HEK293 (cell line): Measurements from ENCODE around the gene ATOH1.

ENCODE experiments used
- CTCF ChIA-PET: fragments of 350-600 bp; formaldehyde crosslinking; extraction: SDS; loops from one replicate; lab custom pipeline; 2021; ENCODE audit warnings: antibody characterized with exemption; lab: Yijun Ruan, JAX
- POLR2A ChIA-PET: fragments of 300-600 bp; formaldehyde crosslinking; extraction: SDS; loops from one replicate; lab custom pipeline; 2020; ENCODE audit warnings: antibody characterized with exemption, inconsistent platforms; lab: Yijun Ruan, JAX
- H3K27ac ChIP-seq: fragments of 200-500 bp; sonication (Bioruptor generic); 2 replicates; pipeline ENCODE4 v1.5.1; 2014; ENCODE audit warnings: low read depth, low read length, control low read depth, inconsistent platforms; ENCODE audit errors: extremely low read depth
- H3K36me3 ChIP-seq, 2 experiments: fragments of 200-500 bp in 1 of 2; sonication (Bioruptor generic) in 1 of 2; 1 replicate in 1 of 2; 2 replicates in 1 of 2; pipeline ENCODE4 v1.5.1; 2014 to 2017; ENCODE audit warnings: inconsistent platforms in 2 of 2, low read length in 2 of 2; ENCODE audit not compliant: control insufficient read depth in 2 of 2, insufficient read depth in 1 of 2
- H3K4me1 ChIP-seq: fragments of 200-500 bp; sonication (Bioruptor generic); 2 replicates; pipeline ENCODE4 v1.5.1; 2014; ENCODE audit warnings: mild to moderate bottlenecking, low read length, inconsistent platforms; ENCODE audit not compliant: control insufficient read depth, insufficient read depth
- H3K4me3 ChIP-seq: 2 replicates; pipeline ENCODE4 v1.5.1; 2011; ENCODE audit warnings: low read depth, mild to moderate bottlenecking, control low read depth, low read length, moderate library complexity
- H3K9me3 ChIP-seq: fragments of 200-500 bp; sonication (Bioruptor generic); 2 replicates; pipeline ENCODE4 v1.5.1; 2014; ENCODE audit warnings: low read depth, low read length, inconsistent platforms; ENCODE audit not compliant: control insufficient read depth, insufficient read depth
- KLF1 ChIP-seq: fragments of 450-650 bp; formaldehyde crosslinking; IDR thresholded peaks from 2 replicates; pipeline ENCODE4 v1.5.1; 2016; ENCODE audit warnings: missing biosample characterization, missing genetic modification characterization
- MEIS1 ChIP-seq: sonication (generic); formaldehyde crosslinking; IDR thresholded peaks from 2 replicates; pipeline ENCODE4 v1.8.1; 2022; ENCODE audit warnings: missing genetic modification reagents, mild to moderate bottlenecking, borderline replicate concordance
- PRDM10 ChIP-seq: fragments of 450-650 bp; formaldehyde crosslinking; IDR thresholded peaks from 2 replicates; pipeline ENCODE4 v1.5.1; 2016; ENCODE audit warnings: missing biosample characterization, missing genetic modification characterization
- SCRT2 ChIP-seq: fragments of 450-650 bp; formaldehyde crosslinking; IDR thresholded peaks from 2 replicates; pipeline ENCODE4 v1.5.1; 2016; ENCODE audit warnings: missing biosample characterization, missing genetic modification characterization
- SETDB1 ChIP-seq: IDR thresholded peaks from one replicate; pipeline ENCODE4 v1.6.1; 2017; ENCODE audit warnings: mild to moderate bottlenecking, low read length, moderate library complexity, mixed read lengths; ENCODE audit not compliant: insufficient read length
- TCF7L2 ChIP-seq: IDR thresholded peaks from 2 replicates; pipeline ENCODE4 v1.6.1; 2011; ENCODE audit warnings: low read depth, mild to moderate bottlenecking, inconsistent platforms, low read length, moderate library complexity, borderline replicate concordance
- ZBTB48 ChIP-seq: fragments of 450-650 bp; formaldehyde crosslinking; IDR thresholded peaks from 2 replicates; pipeline ENCODE4 v1.5.1; 2016; ENCODE audit warnings: missing biosample characterization, missing genetic modification characterization
- ZBTB7A ChIP-seq: fragments of 450-650 bp; formaldehyde crosslinking; IDR thresholded peaks from 2 replicates; pipeline ENCODE4 v1.5.1; 2016; ENCODE audit warnings: low read depth, missing biosample characterization, missing genetic modification characterization
- ZNF112 ChIP-seq: fragments of 450-650 bp; formaldehyde crosslinking; IDR thresholded peaks from 2 replicates; pipeline ENCODE4 v1.5.0; 2017; ENCODE audit warnings: missing biosample characterization, missing genetic modification characterization
- ZNF148 ChIP-seq: fragments of 450-650 bp; formaldehyde crosslinking; IDR thresholded peaks from 2 replicates; pipeline ENCODE4 v1.5.0; 2017; ENCODE audit warnings: missing biosample characterization, missing genetic modification characterization, borderline replicate concordance
- ZNF2 ChIP-seq: fragments of 450-650 bp; formaldehyde crosslinking; IDR thresholded peaks from 2 replicates; pipeline ENCODE4 v1.5.1; 2016; ENCODE audit warnings: missing biosample characterization, missing genetic modification characterization
- ZNF23 ChIP-seq: fragments of 450-650 bp; formaldehyde crosslinking; IDR thresholded peaks from 2 replicates; pipeline ENCODE4 v1.5.1; 2016; ENCODE audit warnings: missing biosample characterization, missing genetic modification characterization, borderline replicate concordance
- ZNF394 ChIP-seq: fragments of 450-650 bp; formaldehyde crosslinking; IDR thresholded peaks from 2 replicates; pipeline ENCODE4 v1.5.1; 2016; ENCODE audit warnings: missing biosample characterization, missing genetic modification characterization, mild to moderate bottlenecking, moderate library complexity, borderline replicate concordance
- ZNF398 ChIP-seq: fragments of 450-650 bp; formaldehyde crosslinking; IDR thresholded peaks from 2 replicates; pipeline ENCODE4 v1.5.1; 2017; ENCODE audit warnings: missing biosample characterization, missing genetic modification characterization
- ZNF473 ChIP-seq: fragments of 450-650 bp; formaldehyde crosslinking; IDR thresholded peaks from 2 replicates; pipeline ENCODE4 v1.5.1; 2017; ENCODE audit warnings: missing biosample characterization, missing genetic modification characterization
- ZNF791 ChIP-seq: fragments of 450-650 bp; formaldehyde crosslinking; IDR thresholded peaks from 2 replicates; pipeline ENCODE4 v1.5.1; 2016; ENCODE audit warnings: missing biosample characterization, missing genetic modification characterization
- ZSCAN18 ChIP-seq: fragments of 450-650 bp; formaldehyde crosslinking; IDR thresholded peaks from 2 replicates; pipeline ENCODE4 v1.5.1; 2016; ENCODE audit warnings: missing biosample characterization, missing genetic modification characterization
- ZSCAN5A ChIP-seq: fragments of 450-650 bp; formaldehyde crosslinking; IDR thresholded peaks from 2 replicates; pipeline ENCODE4 v1.5.1; 2016; ENCODE audit warnings: missing biosample characterization, missing genetic modification characterization
- TF ChIP-seq, protein P1 (sequence below): fragments of 450-650 bp; formaldehyde crosslinking; optimal IDR thresholded peaks from 2 replicates; pipeline ENCODE3; 2016; ENCODE audit warnings: missing biosample characterization, mild to moderate bottlenecking, missing genetic modification characterization

The ATOH1 gene

DNA sequence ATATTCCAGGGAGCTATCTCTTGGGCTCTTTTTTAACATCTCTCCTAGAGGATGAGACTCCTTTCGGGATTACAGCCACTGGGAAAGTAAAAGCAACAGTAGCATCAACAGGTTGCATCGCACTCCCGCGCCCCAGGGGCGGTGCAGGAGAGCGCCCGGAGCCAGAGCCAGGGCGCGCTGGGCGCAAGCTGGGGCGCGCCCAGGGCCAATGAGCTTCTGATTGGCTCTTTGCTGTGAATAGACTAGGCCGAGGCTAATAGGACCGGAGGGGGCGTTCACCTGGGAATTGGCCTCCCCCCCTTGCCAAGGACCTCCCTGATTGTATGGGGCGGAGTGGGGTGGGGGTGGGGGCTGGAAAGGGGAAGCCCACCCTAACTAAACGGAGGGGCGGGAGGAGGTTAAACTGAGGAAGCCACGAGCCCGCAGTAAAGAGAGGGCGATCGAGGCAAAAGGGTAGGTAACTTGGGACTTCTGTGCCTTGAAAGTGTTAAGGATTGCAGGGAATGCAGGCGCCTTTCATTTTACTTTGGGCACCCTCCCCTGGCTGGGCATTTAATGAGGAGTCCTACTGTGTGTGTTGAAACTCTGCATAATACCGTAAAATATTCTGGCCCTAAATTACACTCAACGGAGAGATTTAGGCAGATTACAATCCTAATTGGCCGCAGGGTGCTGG is 1.1 kb upstream of the ATOH1 start:
- Histone ChIP-seq H3K9me3 (no peaks in the 10 kb centered on the region), H3K4me3 (no peak overlapping the region), H3K27ac (no peak overlapping the region), H3K4me1 (no peaks in the 10 kb centered on the region; the same call in 1 of the 2 replicates), H3K36me3 (no peaks in the 10 kb centered on the region)
- CTCF ChIA-PET = no interaction called here
- no peak for TF ChIP-seq ZSCAN18 (tag by site-specific recombination)
- peak; percentile 53; the same call in 1 of the 2 replicates for TF ChIP-seq SCRT2 (tag by site-specific recombination)
- TF ChIP-seq, protein P1, sequence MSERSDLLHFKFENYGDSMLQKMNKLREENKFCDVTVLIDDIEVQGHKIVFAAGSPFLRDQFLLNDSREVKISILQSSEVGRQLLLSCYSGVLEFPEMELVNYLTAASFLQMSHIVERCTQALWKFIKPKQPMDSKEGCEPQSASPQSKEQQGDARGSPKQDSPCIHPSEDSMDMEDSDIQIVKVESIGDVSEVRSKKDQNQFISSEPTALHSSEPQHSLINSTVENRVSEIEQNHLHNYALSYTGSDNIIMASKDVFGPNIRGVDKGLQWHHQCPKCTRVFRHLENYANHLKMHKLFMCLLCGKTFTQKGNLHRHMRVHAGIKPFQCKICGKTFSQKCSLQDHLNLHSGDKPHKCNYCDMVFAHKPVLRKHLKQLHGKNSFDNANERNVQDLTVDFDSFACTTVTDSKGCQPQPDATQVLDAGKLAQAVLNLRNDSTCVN = no peak
- no peak for TF ChIP-seq ZNF23 (tag by site-specific recombination)
- no peak for TF ChIP-seq ZNF398 (tag by site-specific recombination)
- POLR2A ChIA-PET = no interaction called here

DNA sequence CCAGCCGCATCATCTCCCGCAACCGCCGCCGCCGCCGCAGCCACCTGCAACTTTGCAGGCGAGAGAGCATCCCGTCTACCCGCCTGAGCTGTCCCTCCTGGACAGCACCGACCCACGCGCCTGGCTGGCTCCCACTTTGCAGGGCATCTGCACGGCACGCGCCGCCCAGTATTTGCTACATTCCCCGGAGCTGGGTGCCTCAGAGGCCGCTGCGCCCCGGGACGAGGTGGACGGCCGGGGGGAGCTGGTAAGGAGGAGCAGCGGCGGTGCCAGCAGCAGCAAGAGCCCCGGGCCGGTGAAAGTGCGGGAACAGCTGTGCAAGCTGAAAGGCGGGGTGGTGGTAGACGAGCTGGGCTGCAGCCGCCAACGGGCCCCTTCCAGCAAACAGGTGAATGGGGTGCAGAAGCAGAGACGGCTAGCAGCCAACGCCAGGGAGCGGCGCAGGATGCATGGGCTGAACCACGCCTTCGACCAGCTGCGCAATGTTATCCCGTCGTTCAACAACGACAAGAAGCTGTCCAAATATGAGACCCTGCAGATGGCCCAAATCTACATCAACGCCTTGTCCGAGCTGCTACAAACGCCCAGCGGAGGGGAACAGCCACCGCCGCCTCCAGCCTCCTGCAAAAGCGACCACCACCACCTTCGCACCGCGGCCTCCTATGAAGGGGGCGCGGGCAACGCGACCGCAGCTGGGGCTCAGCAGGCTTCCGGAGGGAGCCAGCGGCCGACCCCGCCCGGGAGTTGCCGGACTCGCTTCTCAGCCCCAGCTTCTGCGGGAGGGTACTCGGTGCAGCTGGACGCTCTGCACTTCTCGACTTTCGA is 654 bp downstream of the ATOH1 start:
- H3K9me3 ChIP-seq = no peaks in the 10 kb centered on the region
- H3K4me3 ChIP-seq = peak overlapping the region; percentile 39
- H3K27ac ChIP-seq = no peak overlapping the region
- no peaks in the 10 kb centered on the region for H3K36me3 ChIP-seq
- CTCF ChIA-PET = interaction anchor here (0.6 kb wide), 1 partner anchor 780 kb away, joined by 3 read pairs; no protein-coding TSS in a partner anchor
- H3K4me1 ChIP-seq = no peaks in the 10 kb centered on the region; the same call in 1 of the 2 replicates
- POLR2A ChIA-PET = no interaction called here
- TF ChIP-seq PRDM10 (tag by site-specific recombination) (peak; percentile 14; the same call in 1 of the 2 replicates), ZNF791 (tag by site-specific recombination) (no peak), ZSCAN5A (no peak), TCF7L2 (no peak), ZNF394 (tag by site-specific recombination) (no peak), KLF1 (tag by site-specific recombination) (peak; percentile 37), ZNF473 (tag by site-specific recombination) (no peak), ZNF112 (tag by site-specific recombination) (no peak), ZBTB7A (tag by site-specific recombination) (no peak), MEIS1 (CRISPR knock-in tag) (no peak), ZNF2 (tag by site-specific recombination) (no peak), ZBTB48 (0 out of 2 replicates have a peak, but pooled peaks have one; percentile 13), ZNF148 (no peak), SETDB1 (no peak)
